Inflammatory macrophage treated with lipopolysaccharide for 4 hours (primary cell): ENCODE data around the gene VPS26C.
A peak's percentile ranks its signal among the peaks of the same experiment; 100 is the strongest.

Experiments used
- DNase-seq: peaks from one replicate; pipeline ENCODE4 v3.0.0-alpha.2; 2020

The VPS26C gene

DNA sequence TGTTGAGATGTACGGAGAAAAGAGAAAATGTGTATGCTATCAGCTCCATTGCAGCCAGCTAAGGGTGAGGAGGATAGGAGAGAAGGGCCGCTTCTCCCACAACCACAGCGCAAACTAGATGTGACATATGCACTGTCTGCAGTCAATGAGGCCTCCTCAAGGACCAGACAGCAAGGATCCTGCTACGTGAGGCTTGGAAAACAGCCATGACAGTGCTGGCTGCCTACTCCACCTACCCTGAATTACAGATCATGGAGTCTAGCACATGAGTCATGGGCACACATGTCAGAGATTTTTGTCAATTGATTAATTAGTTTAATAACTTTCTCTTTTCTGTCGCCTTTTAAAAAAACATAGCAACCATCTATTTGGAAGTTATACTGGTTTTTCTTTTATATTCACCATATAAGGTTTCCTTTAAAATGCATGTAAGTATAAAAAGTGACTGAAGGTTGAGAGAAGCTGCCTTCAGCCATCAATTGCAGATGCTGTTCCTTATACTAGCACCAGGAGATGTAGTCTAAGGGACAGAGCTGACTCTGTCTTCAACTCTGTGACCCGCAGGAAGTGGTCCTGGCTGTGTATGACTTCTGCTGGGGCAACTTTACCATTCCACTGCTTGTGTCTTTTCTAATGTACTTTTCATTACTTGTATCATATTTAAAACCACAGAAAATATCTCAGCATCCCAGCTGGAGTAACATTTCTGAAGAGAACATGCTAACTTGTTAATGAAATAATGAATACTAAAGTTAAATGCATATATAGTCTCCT is 3.1 kb downstream of the VPS26C start:
- no peak for DNase-seq

GRCh38 chr21:37259426-37259825 is 7.7 kb downstream of the VPS26C start:
- no peak for DNase-seq

DNA sequence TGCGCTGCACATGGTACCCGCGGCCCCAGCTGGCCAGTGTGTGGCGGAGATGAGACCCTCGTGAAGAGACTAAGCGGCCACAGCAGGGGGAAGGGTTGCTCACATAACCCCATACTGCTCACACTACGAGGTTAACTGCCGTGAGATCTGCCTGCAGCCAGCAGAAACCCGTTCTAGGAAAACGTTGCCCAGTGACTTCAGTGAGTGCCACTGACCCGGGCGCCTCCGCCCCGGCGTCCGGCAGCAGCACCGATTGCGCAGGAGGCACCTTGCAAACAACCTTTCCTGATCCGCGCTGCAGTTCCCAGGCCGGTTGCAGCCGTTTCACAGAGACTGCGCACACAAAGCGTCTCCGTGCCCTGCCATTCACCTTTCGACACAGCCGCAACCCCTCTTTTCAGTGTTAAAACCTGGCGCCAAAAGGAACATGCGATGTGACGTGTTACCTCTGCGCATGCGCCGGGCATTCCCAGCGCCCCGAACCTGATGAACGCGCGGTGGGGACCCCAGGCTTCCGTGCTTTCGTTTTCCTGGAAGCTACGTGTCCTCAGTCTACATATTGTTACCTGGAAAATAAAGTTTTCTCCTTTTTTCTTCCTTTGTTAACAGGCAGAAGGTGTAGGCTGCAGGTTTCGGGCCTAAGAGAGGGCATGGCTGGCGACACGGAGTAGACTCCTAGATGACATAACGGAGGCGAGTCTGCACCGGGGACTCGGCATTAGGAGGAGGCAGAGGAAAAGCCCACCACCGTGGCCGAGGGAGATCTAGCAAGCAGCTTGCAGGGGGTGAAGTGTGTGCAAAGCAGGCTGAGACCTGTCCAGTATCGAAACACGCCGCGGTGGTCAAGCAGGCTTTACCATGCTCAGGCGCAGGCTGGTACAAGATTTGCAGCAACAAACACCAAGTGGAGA is 8.9 kb downstream of the VPS26C start:
- peak; percentile 41 for DNase-seq

- DNase-seq, result peak; percentile 88
Observed at GRCh38 chr21:37257511-37257966, 9.6 kb downstream of the VPS26C start.

DNA sequence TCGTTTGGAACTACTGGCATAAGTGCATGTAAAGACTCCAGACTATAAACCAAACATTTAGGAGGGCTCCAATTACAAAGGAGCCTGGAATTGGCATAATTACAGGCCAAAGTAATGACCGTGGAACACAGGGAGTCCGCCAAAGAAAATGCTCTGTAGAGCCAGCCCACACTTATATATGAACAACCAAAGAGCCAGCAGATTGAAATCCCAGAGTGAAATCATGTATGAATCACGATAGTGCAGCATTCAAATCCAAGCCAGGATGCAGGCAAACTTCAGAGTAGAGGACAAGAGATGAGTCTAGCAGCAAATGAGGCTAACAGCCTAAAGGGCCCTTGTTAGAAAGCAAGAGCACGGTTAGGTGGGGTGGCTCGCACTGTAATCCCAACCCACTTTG is 13.1 kb downstream of the VPS26C start:
- no peak for DNase-seq

DNA sequence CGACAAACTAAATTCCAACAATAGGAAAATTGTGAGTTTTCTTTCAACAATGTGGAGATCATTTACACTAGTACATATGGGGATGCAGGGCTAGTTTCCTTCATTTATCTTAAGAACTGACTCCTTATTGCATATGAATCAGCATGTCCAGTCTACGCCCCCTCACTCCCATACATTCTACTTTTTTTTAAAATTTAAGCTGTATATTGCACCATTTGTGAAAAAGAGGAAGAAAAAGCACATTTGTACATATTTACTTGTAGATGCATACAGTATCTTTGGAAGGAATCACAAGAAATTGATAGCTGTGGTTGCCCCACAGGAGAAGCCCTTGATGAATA is 15.9 kb downstream of the VPS26C start:
- peak; percentile 92 for DNase-seq

DNA sequence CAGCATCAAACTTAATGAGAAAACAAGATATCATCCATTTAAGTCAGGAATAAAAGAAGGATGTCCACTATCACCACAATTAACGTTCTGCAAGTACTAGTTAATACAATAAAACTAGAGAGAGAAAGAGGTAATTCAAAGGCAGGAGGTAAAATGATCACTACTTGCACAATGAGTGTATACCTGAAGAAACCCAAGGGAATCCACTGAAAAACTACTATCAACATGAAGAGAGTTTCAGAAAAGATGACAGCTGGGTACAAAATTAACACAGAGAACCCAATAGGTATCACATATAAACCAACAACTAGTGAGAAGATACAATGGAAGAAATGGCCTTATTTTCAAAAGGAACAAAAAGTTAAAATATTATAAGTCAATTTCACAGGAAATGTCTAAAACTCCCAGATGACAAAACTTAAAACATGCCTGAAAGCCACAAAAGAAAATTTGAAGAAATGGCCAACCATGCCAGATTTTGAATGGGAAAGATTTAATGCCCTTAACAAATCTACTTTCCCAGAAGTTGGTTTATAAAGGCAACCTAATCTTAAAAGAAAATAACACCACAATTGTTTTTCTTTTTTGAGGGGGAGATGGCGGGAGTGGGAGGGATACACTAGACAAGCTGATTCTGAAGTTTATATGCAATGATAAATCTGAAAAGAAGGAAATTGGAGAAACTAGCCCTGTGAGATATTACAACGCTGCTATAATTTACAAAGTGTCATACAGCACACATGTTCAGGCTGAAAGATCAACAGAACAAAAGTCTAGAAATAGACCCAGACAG is 17.8 kb downstream of the VPS26C start:
- DNase-seq, result no peak

- no peak for DNase-seq
Observed at GRCh38 chr21:37248298-37248697, 18.8 kb downstream of the VPS26C start.

- no peak for DNase-seq
Observed at GRCh38 chr21:37245151-37245550, 22.0 kb downstream of the VPS26C start.

DNA sequence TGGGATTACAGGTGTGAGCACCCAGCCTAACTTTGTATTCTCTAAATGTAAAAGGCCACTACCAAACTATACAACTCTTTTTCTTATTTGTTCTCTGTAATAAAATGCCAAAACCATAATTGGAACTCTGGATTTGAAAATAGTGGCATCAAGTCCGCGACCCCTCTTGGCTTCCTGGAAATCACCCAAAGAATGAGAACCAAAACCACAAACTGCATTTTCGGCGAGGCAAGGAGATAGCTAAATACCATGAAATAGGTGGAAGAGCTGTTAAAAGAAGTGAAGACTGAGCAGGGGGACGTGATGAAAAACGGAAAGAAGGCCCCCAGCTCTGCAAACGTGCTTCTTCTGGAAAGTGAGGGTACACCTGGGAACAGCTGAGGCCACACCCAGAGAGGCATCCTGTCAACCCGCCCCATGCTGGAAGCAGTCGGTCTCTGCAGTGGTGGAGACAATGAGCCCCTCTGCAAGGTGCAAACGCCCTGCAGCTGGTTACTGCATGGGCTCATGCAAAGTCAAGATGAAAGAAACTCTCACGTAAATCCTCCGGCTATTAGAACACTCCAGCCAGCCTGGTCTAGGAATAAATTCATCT is 22.5 kb downstream of the VPS26C start:
- DNase-seq, result no peak

- no peak for DNase-seq
Observed at GRCh38 chr21:37243961-37244360, 23.2 kb downstream of the VPS26C start.

DNA sequence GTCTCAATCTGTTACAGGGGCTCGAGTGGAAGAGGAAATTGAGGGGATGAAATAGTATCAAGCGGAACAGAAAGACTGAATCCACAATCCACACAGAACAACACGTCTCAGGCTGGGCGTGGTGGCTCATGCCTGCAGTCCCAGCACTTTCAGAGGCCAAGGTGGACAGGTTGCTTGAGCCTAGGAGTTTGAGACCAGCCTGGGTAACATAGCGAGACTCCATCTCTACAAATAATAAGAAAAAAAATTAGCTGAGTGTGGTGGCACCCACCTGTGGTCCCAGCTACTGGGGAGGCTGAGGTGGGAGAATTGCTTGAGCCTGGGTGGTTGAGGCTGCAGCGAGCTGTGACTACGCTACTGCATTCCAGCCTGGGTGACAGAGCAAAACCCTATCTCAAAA is 25.7 kb downstream of the VPS26C start:
- no peak for DNase-seq

DNA sequence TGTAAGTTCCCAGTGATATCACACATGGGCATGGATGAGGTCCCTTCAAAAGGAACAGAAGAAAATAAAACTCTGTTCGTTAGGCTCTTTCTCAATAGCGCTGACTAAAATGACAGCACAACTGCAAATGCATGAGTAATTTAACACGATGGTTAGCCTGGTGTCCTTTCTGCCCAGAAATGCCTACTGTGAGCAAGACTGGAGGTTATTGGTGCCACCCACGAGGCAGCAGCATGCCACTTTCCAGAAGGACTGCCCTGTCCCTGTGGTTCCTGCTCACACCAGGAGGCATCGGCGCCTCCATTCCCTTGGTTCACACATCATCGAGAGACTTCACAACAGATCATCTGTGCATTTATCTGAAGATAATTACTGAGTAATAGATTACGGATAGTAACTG is 26.2 kb downstream of the VPS26C start:
- DNase-seq, result no peak

- DNase-seq, result no peak
Observed at GRCh38 chr21:37237764-37238163, 29.4 kb downstream of the VPS26C start.

DNA sequence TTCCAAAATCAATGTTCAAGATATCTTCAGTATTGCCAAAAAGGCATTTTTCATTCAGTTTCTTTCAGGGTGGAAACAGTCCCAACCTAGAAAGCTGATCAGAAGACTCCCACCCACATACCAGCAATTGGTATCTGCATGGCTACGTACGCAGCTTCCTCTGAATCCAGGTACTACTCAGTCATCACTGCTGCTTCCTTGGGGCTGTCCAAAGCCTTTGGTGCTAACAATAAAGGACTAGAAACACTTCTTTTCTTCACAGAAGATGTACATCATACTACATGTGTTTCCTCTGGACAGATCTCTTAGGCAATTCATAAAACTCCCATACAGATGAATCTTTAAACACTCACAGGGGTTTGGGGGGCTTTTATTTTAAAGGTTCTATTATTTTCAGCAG is 29.8 kb downstream of the VPS26C start:
- DNase-seq, result no peak

GRCh38 chr21:37233551-37234146 is 33.5 kb downstream of the VPS26C start:
- no peak for DNase-seq

- no peak for DNase-seq
Observed at GRCh38 chr21:37232274-37233018, 34.7 kb downstream of the VPS26C start.

GRCh38 chr21:37231671-37232070 is 35.5 kb downstream of the VPS26C start:
- DNase-seq, result no peak

DNA sequence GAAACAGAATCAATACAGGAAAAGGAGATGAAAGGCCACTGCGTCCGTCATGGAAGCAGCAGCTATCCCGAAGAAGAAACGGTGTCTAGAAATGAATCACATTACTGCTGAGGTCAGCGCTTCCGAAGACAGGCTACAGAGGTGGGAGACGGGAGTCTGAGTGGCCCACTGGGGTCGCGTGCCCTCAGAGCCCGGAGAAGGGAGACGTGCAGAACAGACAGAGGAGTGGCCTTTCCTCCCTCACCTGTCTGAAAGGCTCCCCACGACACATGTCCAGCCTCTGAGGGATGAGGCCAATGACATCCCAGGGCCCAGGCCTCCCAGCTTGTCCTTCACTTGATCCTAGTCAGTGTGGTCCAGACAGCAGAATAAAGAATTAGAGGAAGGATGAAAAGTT is 35.9 kb downstream of the VPS26C start:
- no peak for DNase-seq

GRCh38 chr21:37230632-37231248 is 36.4 kb downstream of the VPS26C start:
- no peak for DNase-seq

DNA sequence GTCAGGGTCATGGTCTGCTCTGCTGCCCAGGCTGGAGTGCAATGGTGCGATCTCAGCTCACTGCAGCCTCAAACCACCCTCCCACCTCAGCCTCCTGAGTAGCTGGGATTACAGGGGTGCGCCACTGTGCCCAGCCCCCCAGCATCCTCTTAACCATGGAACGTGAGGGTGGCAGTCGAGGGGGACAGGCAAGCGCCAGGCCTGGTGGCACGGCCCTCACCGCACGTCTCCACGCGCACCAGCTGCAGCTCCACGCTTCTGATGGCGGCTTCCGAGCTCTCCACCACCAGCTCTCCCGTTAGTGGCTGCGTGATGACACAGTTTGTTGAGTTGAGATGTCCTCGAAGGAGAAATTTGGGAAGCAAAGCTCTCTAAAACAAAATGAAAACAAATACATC is 39.1 kb downstream of the VPS26C start:
- DNase-seq, result no peak
